ENCODE measurements around the gene DPM2.
A peak's percentile ranks its signal among the peaks of the same experiment; 100 is the strongest.

DPM2 gene

DNA sequence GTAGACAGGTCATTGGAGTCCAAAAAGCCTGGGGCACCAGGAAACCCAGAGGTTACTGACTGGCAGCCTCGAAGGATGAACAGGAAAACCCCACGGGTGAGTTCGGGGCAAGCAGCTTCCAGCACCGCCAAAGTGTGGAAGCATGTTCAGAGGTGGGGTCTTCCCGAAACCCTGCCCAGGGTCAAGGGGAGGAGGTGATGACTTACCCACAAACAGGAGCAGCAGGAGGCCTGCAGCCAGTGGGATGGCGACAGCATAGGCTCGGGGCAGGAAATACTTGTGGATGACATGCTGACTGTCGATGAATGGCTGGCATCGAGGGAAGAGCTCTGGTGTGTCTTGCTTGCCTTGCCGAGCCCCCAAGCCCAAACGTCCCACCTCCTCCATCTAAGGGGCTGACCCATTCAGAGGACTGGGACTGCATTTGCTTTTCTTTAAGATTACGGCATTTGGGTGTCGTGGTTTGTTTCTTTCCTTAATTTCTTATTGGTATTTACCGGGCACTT lies 1.3 kb downstream of the DPM2 start:
- no peak for DNase-seq
- ATAC-seq = no peak

DNA sequence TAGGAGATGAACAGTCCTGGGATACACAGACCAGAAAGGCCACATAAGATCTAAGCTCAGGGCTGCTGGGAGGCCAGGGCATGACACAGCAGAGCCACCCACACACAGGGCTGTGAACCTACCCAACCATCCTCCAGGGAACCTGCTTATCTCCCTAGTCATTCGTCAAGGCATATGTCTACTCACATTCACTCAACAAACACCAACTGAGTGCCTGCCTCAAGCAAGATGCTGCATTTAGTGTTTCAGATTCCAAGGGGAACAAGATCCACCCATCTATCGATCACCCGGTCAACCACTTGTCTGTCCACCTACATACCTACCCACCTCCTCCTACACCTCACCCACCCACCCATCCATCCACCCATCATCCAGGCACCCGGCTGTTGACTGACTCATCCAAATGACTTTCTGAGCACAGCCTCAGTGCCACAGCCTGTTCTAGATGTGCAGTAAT lies 1.9 kb downstream of the DPM2 start:
- ATAC-seq (peak; percentile 30), DNase-seq (peak; percentile 33)

DNA sequence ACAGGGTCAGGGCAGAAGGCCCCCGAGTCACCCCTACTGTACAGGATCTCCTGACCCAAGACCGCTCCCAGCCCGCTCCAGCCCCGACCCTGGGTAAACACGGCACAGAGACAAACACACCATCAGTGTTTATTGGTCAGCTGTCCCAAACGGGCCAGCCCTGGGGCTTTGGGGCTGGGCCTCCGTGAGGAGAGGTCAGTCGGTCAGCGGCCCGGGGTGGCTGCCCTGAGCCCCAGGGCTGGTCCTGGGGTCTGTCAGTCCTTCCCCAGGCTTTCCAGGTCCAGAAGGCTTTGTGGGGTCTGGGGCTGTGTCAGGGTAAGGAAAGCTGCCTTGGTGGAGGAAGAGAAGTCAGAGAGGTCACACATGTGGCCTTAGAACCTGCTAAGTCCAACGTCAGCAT lies 2.7 kb downstream of the DPM2 start:
- no peak for ATAC-seq
- DNase-seq = no peak

DNA sequence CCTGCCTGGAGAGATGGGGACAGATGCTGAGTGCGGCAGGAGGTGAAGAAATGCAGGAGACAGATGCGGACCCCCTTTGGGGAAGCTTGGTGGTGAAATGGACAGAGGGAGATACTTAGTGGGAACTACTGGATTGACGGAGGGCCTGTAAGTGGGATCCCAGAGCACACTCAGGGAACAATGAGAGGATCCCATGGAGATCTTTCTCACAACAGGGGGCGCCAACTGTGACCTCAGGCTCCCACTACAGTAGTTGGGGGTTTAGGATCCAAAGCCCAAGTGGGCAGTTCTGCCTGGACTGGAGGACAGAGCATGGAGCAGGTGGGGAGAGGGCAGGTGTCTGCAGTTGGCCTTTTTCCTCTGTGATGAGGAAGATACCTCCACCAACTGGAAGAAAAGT lies 3.4 kb downstream of the DPM2 start:
- DNase-seq (no peak), ATAC-seq (no peak)

DNA sequence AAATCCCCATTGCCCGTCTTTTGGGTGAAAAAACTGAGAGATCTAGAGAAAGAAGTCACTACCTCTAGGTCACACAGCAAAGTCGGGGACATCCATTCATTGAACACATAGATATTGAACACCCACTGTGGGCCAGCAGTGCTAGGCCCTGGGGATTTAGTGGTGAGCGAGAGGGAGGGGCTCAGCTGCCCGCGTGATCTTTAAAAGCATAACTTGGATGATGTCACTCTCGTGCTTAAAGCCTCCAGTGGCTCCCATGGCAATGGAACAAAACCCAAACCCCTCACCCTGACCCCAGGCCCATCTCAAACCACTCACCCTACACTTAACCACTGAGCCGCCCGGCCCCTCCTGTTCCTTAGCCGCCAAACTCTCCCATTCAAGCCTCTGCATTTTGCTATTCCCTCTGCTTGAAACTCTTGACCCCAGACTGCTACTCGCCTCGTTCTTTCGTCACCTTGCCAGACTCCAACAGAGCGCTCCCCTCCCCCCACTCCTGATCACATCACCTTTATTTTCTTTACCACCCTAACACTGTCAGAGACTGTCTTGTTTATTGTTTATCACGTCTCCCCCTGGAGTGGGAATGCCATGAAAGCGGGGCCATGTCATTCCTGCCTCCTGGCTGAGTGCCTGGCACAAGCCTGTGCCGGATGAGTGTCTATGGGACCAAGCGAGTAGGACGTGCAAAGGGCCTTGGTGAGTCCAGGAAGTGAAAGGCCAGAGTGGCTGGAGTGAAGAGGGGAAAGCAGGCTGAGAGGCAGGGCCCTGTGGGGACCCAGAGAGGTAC lies 6.4 kb downstream of the DPM2 start:
- DNase-seq (peak; percentile 33), ATAC-seq (peak; percentile 26)

DNA sequence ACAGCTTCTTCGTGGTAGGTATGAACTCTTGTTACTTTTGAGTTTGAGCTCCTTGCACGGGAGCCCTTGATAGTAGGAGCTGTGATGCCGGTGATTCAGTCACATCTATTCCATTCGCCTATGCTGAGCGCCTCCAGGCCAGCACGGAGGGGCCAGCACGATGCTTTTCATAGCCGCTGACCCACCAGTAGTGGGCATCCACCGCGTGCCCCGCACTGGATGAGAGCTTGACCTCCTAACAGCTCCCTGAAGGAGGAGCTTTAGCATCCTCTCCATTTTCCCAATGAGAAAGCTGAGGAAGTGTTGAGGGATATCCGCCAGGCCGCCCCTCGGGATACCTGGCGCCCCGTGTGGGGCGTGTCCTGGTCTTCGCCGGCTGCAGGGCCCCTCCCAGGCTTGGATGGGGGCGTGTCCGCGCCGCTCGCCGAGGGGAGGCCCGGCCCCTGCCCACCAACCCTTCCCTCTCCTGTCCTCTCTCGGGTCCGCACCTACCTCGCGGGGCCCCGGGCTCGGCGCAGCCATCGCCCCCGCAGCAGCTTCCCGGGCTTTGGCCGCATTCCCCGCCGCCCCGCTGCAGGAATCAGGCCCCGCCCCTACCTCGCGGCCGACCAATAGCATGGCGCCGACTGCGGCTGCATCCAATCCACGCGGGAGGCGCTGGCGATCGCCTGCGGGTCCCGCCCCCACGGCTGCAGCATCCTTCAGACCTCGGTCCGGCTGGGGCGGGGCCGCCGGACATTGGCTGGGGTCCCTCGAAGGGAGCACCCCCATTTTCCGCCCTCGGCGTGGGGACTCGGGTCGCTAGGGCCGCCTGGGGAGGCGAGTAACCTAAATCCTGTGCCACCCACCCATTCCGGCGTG lies 7.2 kb downstream of the DPM2 start, which contains the start of gene PIP5KL1:
Gene PIP5KL1, minus strand, starts transcription at position 547 of the 861 bp plus-strand sequence. Its CDS starts 25 bp downstream, at position 522.
- peak; percentile 79 for DNase-seq
- peak; percentile 67 for ATAC-seq

DNA sequence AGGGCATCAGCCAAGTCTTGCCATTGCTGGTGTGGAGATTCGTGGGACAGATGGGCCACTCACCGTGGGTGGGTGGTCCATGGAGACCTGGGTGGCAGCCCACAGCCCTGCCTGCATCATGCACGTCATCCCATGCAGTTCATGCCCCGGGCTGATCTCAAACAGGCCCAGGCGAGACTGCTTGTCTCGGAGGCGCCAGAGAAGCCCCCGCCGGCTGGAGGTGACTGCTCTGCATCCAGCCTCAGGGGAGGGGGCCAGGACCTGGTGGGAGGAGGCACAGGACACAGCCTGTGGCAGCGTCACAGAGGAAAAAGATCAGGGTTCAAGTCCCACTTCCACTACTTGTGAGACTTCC lies 8.1 kb downstream of the DPM2 start:
- DNase-seq (no peak), ATAC-seq (no peak)

DNA sequence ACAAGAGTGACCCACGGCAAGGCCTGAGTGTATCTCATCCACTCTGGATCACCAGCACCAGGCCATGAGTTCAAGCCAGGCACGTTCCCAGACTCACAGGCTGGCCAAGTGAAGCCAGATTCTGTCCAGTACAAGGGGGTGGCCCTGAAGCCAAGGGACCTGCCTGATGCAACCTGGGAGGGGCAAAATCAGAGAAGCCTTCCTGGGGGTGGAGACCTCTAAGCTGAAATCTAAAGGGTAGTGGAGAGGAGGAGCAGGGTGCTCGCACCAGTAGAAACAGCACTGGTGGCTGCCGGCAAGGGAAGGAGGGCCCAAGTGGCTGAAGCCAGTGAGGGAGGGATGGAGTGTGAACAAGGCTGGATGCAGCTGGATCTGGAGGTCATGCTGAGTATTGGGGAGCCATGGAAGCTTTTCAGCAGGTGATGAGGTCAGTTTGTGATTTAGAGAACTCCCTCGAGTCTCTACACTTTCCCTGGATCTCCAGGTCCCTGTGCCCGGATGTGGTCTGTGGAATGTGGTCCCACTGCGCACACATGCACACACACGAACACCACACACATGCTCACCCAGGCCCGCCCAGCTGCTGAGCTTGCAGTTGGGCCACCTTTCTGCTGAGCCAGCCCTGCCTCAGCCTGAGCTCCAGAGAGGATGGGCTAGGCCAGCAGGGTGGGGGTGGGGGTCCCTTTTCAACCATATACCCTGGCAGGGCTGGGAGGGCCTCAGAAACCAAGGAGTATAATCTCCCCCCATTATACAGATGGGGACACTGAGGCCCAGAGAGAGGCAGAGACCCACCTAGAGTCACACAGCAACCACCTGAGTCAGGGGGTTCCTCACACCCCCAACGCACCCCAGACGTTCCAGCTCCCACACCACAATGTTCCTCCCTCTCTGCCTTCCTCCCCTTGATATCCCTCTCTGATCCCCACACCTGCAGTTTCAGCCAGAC lies 8.7 kb downstream of the DPM2 start:
- ATAC-seq (no peak), DNase-seq (no peak)

DNA sequence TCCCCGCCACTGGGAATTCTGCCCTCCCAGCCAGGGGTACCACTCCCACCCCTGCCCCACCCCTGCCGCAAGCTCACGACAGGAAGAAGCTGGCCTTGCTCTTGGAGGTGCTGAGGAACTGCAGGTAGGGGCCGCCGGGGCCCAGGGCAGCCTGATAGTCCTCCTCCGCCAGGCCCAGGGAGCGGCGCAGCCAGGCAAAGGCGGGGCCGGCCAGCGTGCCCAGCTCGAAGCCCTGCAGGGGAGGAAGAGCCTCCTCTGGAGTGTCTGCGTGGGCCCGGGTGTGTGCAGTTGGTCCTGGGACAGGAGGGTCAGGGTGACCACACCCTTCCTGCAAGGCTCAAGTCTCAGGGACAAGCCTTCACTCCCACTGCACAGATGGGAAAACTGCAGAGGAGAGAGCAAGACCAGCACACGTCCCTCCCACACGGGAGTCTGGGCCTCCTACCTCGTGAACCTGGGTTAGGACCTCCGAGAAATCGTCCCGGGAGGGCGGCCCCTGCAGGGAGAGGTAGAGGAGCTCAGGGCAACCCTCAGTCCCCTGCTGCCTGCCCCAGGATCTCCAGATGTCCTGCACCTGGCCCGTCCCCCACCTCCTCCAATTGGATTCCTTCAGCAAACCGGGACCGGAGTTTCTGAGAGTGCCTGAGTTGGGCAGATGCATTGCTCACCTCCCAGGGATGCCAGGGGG lies 9.5 kb downstream of the DPM2 start:
- ATAC-seq (no peak), DNase-seq (no peak)

DNA sequence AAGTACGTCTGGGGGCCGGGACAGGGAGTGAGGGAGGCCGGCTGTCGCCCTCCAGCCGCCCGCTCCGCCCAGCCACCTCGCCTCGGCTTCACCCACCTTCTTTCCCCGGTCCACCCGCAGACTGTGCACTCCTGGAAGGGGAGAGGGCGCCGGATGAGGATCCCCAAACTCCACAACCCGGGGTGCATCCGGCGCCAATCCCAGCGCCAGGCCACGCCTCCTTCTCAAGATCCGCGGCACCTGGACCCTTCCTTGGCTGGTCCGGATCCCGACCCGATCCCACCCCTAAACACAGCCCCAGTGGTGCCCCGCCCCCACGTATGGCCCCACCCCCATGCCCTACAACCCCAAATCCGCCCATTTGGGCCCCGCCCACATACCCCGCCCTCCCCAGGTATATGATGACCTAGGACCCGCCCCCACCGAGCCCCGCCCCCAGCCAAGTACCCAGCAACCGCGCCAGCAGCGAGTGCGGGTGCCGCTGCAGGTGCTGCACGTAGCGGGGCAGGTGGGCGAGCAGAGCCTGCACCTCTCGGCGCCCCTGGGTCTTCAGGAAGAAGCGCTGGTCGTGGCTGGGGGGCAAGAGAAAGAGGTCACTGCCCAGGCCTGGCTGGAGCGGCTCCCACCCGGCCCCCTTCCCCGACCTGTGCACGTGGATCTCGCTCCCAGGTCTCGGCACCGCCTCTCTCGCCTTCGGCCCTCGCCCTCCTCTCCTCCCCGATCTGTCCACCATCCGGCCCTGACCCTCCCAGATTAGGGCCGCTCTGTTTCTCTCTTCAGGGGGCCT lies 10.3 kb downstream of the DPM2 start:
- DNase-seq (peak; percentile 72), ATAC-seq (no peak)

DNA sequence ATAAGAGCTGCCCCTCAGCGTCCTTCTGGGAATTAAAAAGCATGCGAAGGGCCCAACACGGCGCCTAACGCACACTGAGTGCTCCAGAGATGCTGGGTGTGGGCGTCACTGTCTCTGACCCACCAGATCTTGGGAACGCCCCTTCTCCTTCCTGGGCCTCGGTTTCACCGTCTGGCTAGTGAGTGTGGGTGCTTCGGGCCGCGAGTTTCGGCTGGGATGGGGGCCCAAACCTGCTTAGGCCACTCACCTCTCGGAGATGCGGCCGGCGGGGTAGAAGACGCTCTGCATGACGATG lies 10.8 kb downstream of the DPM2 start:
- DNase-seq (peak; percentile 21), ATAC-seq (no peak)

DNA sequence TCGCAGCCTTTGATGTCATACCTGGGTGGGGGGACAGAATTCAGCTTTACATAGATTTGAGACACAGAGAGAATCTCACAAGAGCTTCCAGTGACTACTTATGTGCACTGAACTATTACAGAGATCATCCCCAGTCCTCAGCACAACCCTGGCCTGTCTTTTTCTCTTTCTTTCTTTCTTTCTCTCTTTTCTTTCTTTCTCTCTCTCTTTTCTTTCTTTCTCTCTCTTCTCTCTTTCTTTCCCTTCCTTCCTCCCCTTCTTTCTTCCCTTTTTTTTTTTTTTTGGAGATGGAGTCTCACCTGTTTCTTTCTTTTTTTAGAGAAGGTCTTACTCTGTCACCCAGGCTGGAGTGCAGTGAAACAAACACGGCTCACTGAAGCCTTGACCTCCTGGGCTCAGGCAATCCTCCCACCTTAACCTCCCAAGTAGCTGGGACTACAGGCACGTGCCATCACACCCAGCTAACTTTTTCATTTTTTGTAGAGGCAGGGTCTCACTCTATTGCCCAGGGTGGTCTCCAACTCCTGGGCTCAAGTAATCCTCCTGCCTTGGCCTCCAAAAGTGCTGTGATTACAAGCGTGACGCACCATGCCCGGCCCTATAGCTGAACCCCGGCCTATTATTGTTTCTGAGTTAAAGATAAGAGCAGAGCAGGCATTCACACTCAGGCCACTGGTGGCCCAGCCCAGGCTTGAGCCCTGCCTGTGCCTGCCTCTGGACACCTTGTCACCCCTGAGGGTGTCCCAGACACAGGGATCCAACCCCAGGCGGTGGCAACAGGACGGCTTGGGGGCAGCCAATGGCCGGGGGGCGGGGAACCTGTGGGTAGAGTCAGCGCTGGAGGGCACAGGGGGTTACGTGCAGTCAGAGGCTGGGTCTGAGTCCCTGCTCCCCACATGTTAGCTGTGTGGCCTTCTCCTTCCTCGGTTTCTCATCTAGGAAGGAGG lies 11.4 kb downstream of the DPM2 start:
- DNase-seq (no peak), ATAC-seq (no peak)

DNA sequence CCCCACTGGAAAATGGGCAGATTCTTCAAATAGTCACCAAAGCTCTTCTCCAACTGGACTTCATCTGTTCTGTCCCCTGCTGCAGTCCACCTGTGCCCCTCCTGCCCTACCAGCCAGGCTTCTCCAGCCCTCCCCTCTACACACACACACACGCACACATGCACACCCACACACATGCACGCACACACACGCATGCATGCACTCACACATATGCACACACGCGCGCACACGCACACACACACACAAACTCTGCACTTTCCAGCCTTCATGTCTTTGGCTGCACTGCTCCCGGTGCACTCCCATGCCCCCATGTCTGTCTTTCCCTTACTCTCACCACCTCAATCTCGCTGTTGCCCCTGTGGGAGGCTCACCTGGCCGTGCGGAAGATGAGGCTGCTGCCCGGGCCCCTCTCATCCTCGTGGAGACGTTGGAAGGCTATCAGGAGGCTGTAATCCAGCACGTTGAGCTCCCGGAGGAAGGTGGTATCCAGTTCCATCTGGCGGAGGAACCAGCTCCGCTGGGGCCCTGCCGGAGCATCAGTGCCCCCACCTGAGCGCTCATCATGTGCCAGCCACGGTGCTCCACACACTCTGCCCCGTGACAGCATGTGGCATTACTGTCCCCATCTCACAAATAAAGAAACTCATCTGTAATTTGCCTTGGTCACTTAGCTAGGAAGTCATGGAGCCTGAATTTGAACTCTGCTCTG lies 12.8 kb downstream of the DPM2 start:
- DNase-seq = no peak
- no peak for ATAC-seq

DNA sequence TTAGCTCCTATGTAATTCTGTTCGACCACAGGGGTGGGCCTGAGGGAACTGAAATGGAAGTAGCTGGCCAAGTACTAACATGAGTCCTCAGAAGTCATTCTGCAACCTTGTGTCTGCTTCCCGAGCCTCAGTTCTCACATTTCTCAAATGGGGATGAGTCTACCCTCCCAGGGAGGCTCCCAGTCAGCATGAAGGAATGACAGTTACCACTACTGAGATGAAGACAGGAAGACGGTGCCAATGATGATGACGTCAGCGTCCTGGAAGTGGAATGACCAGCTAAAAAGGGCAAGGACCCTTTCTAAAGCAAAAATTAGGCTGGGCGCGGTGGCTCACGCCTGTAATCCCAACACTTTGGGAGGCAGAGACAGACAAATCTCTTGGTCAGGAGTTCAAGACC lies 13.9 kb downstream of the DPM2 start:
- no peak for DNase-seq
- ATAC-seq = no peak

DNA sequence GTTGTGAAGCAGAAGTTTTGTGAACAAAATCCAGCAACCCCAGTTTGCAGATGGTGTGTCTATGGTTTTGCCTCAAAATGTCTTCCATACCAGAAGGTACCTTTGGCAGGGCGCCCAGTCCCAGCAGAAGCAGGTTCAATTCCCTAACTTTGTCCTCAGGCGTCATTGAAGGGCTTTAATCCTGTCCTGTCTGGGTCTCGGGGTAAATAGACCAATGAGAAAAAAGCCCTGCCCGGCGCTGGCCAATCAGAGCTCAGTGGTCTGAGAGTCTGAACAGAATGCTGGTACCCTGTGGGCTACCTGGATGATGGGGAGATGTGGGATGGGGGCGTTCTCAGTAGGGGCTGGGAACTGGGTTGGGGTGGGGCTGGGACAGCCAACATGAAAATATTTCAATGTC lies 14.6 kb downstream of the DPM2 start:
- DNase-seq (no peak), ATAC-seq (no peak)

DNA sequence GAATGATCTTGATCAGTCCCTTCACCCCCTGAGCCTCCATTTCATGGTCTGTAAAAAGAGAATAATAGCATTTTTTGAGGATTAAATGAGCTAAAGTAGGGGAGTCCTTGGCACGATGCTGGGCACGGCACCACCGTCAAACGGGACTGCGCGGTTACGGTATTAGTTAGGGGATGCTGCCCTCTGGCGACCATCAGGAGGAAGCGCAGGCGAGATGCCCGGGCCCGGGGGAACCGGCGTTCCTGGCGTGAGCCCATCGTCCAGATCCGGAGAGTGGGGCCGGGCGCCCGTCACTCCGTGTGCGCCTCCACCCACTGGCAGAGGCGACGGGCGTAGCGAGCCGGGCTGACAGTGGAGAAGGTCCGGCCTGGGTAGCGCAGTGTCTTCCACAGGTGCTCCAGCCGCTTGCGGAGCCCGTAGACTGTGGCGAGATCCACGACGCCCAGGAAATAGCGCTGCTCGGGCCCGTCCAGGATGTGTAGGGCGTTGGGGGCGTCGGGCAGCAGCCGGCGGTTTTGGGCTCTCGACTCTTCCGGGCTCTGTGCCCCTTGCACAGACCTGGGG lies 16.0 kb downstream of the DPM2 start:
- DNase-seq = peak; percentile 84
- ATAC-seq = peak; percentile 16

DNA sequence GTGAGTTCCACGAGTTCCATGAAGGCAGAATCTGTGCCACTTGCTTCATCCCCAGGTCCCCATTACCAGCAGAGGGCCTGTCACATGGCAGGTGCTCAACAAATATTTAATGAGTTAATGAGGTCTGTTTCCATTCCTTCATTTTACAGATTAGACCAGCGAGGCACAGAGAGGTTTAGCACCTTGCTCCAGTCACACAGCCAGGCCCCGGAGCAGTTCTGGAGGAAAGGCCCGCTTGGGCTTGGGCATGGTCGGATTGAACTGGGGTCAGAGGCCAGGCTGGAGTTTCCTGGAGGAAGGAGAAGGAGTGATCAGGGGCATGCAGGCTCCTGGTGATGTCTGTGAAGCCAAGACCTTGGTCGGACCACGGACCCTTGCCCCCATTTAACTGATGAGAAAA lies 16.9 kb downstream of the DPM2 start:
- no peak for ATAC-seq
- DNase-seq = no peak

DNA sequence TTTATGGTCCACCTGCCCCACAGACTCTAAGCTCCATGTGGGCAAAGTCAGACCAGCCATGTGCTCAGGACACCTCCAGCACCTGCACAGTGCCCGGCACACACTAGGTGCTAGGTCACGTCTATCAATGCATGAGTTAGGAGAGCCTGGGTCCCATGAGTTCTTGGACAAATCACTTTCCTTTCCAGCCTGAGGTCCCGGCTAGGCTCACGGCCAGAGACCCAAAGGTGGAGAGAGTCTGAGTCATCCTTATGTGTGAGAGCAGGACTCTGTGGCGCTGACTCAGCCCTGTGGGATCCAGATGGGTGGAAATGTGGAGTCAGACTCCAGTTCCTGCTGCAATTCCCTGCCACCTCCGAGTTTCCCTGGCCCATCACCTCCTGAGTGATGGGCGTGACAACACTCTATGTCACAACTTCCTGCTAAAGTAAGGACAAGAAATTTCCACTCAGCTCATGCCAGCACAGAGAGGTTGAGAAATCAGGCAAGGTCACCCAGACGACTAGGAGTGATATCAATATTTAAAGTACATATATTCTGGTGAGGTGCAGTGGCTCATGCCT lies 18.3 kb downstream of the DPM2 start:
- peak; percentile 37 for ATAC-seq
- peak; percentile 61 for DNase-seq
